Activated B cell treated with CpG ODN at 0.5 μM for 24 hours (primary cell): Measurements from ENCODE around the gene ANKRD13D. TPM values are rescaled to one million over a fixed set of nuclear protein-coding genes. Genes with fewer than 3 reads are reported as not detected.

Experiments
- ATAC-seq: fragments of 200-7000 bp; cut with Tn5 transposase; one replicate; pipeline ENCODE4 v1.10.0; 2021; ENCODE audit warnings: low read depth, mild to moderate bottlenecking, moderate library complexity
- CTCF ChIA-PET: fragments of 350-600 bp; sonication (Branson Sonifier 250); formaldehyde crosslinking; loops from one replicate; lab custom pipeline; 2021; ENCODE audit warnings: antibody characterized with exemption; lab: Charles Lee
- POLR2A ChIA-PET: fragments of 350-600 bp; sonication (Branson Sonifier 250); formaldehyde crosslinking; loops from one replicate; lab custom pipeline; 2021; ENCODE audit warnings: antibody characterized with exemption; lab: Charles Lee
- DNase-seq: peaks from one replicate; pipeline ENCODE4 v3.0.0; 2022
- H3K27ac Mint-ChIP-seq: one replicate; pipeline ENCODE4 v1.8.0; 2020; ENCODE audit warnings: mixed read lengths
- H3K27me3 Mint-ChIP-seq: one replicate; pipeline ENCODE4 v1.8.0; 2021; ENCODE audit warnings: mixed read lengths
- H3K36me3 Mint-ChIP-seq: one replicate; pipeline ENCODE4 v1.8.0; 2021; ENCODE audit warnings: low read depth, mixed read lengths
- H3K4me1 Mint-ChIP-seq: one replicate; pipeline ENCODE4 v1.8.0; 2021; ENCODE audit warnings: mixed read lengths
- H3K4me3 Mint-ChIP-seq: one replicate; pipeline ENCODE4 v1.8.0; 2020; ENCODE audit warnings: mild to moderate bottlenecking, mixed read lengths
- H3K9me3 Mint-ChIP-seq: one replicate; pipeline ENCODE4 v1.8.0; 2020; ENCODE audit warnings: mixed read lengths
- CTCF ChIP-seq: fragments of 200-600 bp; IDR thresholded peaks from one replicate; pipeline ENCODE4 v1.8.0; 2022; ENCODE audit warnings: antibody characterized with exemption, mild to moderate bottlenecking
- intact Hi-C: fragments of 100-400 bp; cut with micrococcal nuclease; formaldehyde crosslinking; loops from one replicate; pipeline ENCODE4 v1.15.1; 2024
- total RNA-seq: library from RNA; stranded (reverse); gene quantifications from 2 replicates; pipeline ENCODE4 v1.2.3, GENCODE V29; 2022

ANKRD13D gene
- total RNA-seq, 1 donor from 2014 or later: 116 TPM

- no peak for ATAC-seq
- Mint-ChIP-seq H3K36me3 (peaks cover 10% of the 10 kb centered on the region), H3K4me3 (no peak overlapping the region), H3K27me3 (peaks cover 2% of the 10 kb centered on the region), H3K9me3 (no peaks in the 10 kb centered on the region), H3K27ac (no peak overlapping the region), H3K4me1 (peaks cover 31% of the 10 kb centered on the region)
- ChIA-PET POLR2A (interaction anchor here (0.9 to 4.2 kb wide), 8 partner anchors 22 to 179 kb away, joined by 4 to 53 read pairs (median 8); partner anchors contain the start of genes ANKRD13D and POLD4), CTCF (interaction anchor here (1.0 to 5.1 kb wide), 18 partner anchors 9 to 180 kb away, joined by 3 to 75 read pairs (median 7); partner anchors contain the start of gene ANKRD13D)
- no peak for TF ChIP-seq CTCF
- intact Hi-C loops: no loop called here
- DNase-seq: no peak
Observed at GRCh38 chr11:67261640-67261945, 27.5 kb upstream of the ANKRD13D start.

- no peak for TF ChIP-seq CTCF
- DNase-seq (no peak), ATAC-seq (no peak)
- no peaks in the 10 kb centered on the region for H3K9me3 Mint-ChIP-seq
- ChIA-PET CTCF (interaction anchor here (0.6 to 5.1 kb wide), 22 partner anchors 9 to 181 kb away, joined by 3 to 75 read pairs (median 5); partner anchors contain the start of gene ANKRD13D), POLR2A (interaction anchor here (0.6 to 4.2 kb wide), 14 partner anchors 10 to 420 kb away, joined by 3 to 53 read pairs (median 6); partner anchors contain the start of genes ANKRD13D and POLD4)
- H3K27ac Mint-ChIP-seq: peak overlapping the region; percentile 79
- intact Hi-C loops: loop anchor here (1.0 kb wide), 4 partner anchors 27 to 181 kb away; partner anchors contain the start of gene ANKRD13D
- H3K4me1 Mint-ChIP-seq: peaks cover 31% of the 10 kb centered on the region
- H3K36me3 Mint-ChIP-seq: peaks cover 5% of the 10 kb centered on the region
- peaks cover 2% of the 10 kb centered on the region for H3K27me3 Mint-ChIP-seq
- H3K4me3 Mint-ChIP-seq: peak overlapping the region; percentile 56
Observed at GRCh38 chr11:67261946-67262681, 27.0 kb upstream of the ANKRD13D start.

DNA sequence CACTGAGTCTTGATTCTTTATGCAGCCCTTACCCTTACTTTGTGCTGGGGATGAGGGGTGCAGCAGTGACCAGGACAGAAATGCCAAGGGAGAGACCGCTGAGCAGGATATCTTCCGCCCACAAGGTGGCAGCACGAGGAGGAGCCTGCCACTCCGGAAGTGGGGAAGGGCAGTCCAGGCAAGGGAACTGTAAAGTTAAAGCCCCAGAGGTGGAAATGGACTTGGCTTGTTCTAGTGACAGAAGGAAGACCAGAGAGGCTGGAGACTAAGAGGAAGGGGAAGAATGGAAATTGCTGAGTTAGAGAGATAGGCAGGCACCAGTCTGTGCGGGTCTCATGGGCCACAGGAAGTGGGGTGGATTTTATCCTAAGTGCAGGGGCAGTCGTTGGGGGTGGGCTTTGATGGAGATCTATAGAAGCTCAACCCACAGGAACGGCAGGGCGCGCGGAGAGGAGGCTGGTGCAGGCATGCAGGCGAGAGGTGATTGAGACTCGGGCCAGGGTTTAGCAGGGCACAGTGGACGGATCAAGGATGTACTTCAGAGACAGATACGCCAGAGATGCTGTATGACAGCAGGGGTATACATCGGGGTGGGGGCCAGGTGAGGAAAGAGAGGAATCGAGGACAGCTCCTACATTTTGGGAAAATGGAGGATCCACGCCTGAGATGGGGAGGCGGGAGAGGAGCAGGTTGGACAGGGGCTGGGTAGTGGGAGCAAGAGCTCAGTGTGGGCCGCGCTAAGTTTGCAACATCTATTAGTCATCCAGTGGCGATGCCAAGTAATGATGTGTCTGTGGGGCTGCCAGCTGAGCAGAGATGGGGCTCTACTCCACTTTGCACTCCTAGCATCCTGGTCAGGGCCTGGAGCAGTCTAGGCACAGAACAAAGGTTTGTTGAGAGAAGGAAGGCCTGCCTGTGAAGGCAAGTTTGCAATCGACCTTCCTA is 26.1 kb upstream of the ANKRD13D start:
- H3K9me3 Mint-ChIP-seq: no peaks in the 10 kb centered on the region
- peaks cover 2% of the 10 kb centered on the region for H3K27me3 Mint-ChIP-seq
- CTCF ChIA-PET: interaction anchor here (0.6 to 5.1 kb wide), 20 partner anchors 8 to 182 kb away, joined by 3 to 75 read pairs (median 5); partner anchors contain the start of gene ANKRD13D
- POLR2A ChIA-PET: interaction anchor here (0.6 to 4.2 kb wide), 15 partner anchors 9 to 421 kb away, joined by 3 to 53 read pairs (median 7); partner anchors contain the start of genes ANKRD13D and POLD4
- H3K4me3 Mint-ChIP-seq: peak overlapping the region; percentile 56
- peaks cover 39% of the 10 kb centered on the region for H3K4me1 Mint-ChIP-seq
- H3K36me3 Mint-ChIP-seq: peaks cover 9% of the 10 kb centered on the region
- ATAC-seq: peak; percentile 60
- intact Hi-C loops: loop anchor here (1.0 kb wide), 4 partner anchors 26 to 182 kb away; partner anchors contain the start of gene ANKRD13D
- no peak for TF ChIP-seq CTCF
- DNase-seq: peak; percentile 67
- H3K27ac Mint-ChIP-seq: peak overlapping the region; percentile 79

- peaks cover 2% of the 10 kb centered on the region for H3K27me3 Mint-ChIP-seq
- no peak for ATAC-seq
- H3K9me3 Mint-ChIP-seq: no peaks in the 10 kb centered on the region
- TF ChIP-seq CTCF: no peak
- peaks cover 51% of the 10 kb centered on the region for H3K4me1 Mint-ChIP-seq
- ChIA-PET CTCF (interaction anchor here (0.7 to 5.1 kb wide), 7 partner anchors 11 to 118 kb away, joined by 3 to 75 read pairs (median 19); partner anchors contain the start of gene ANKRD13D), POLR2A (interaction anchor here (1.4 to 4.2 kb wide), 6 partner anchors 14 to 117 kb away, joined by 5 to 53 read pairs (median 17); partner anchors contain the start of gene ANKRD13D)
- H3K36me3 Mint-ChIP-seq: peaks cover 18% of the 10 kb centered on the region
- H3K27ac Mint-ChIP-seq: no peak overlapping the region
- DNase-seq: no peak
- intact Hi-C loops: no loop called here
- H3K4me3 Mint-ChIP-seq: peak overlapping the region; percentile 61
Observed at GRCh38 chr11:67264260-67264659, 24.8 kb upstream of the ANKRD13D start.
